Osteoblast (primary cell): Measurements from ENCODE around the gene PRMT2. TPM values are rescaled to one million over a fixed set of nuclear protein-coding genes. Genes with fewer than 3 reads are reported as not detected.

Experiments
- DNase-seq: peaks from one replicate; pipeline ENCODE4 v3.0.0; 2011; ENCODE audit warnings: low spot score, mixed read lengths; ENCODE audit not compliant: insufficient read length; ENCODE audit errors: missing footprints
- H2AFZ ChIP-seq: 2 replicates; pipeline ENCODE4 v1.6.0; 2011; ENCODE audit warnings: mild to moderate bottlenecking, low read length
- H3K27ac ChIP-seq: 2 replicates; pipeline ENCODE4 v1.5.1; 2011; ENCODE audit warnings: mild to moderate bottlenecking, low read depth, low read length, moderate library complexity
- H3K27me3 ChIP-seq: 2 replicates; pipeline ENCODE4 v1.6.0; 2012; ENCODE audit warnings: mild to moderate bottlenecking, control low read depth, inconsistent platforms, low read length, moderate library complexity; ENCODE audit not compliant: insufficient read depth
- H3K36me3 ChIP-seq: 2 replicates; pipeline ENCODE4 v1.5.1; 2011; ENCODE audit warnings: mild to moderate bottlenecking, low read length, control low read depth, moderate library complexity; ENCODE audit not compliant: insufficient read depth
- H3K4me1 ChIP-seq: 2 replicates; pipeline ENCODE4 v1.5.1; 2011; ENCODE audit warnings: mild to moderate bottlenecking, low read length, control low read depth, moderate library complexity; ENCODE audit not compliant: insufficient read depth
- H3K4me2 ChIP-seq: 2 replicates; pipeline ENCODE4 v1.6.0; 2011; ENCODE audit warnings: mild to moderate bottlenecking, low read length; ENCODE audit not compliant: insufficient read depth
- H3K4me3 ChIP-seq: fragments of 200-600 bp; sonication (generic); 3 replicates; pipeline ENCODE4 v1.5.1; 2012; ENCODE audit warnings: mild to moderate bottlenecking, low read length, inconsistent platforms; ENCODE audit not compliant: insufficient read depth
- H3K79me2 ChIP-seq: 2 replicates; pipeline ENCODE4 v1.6.0; 2012; ENCODE audit warnings: mild to moderate bottlenecking, low read length, control low read depth, inconsistent platforms; ENCODE audit not compliant: insufficient read depth
- H3K9me3 ChIP-seq: 2 replicates; pipeline ENCODE4 v1.5.1; 2011; ENCODE audit warnings: low read depth, low read length, control low read depth
- H4K20me1 ChIP-seq: 2 replicates; pipeline ENCODE4 v1.6.0; 2012; ENCODE audit warnings: mild to moderate bottlenecking, low read length, control low read depth; ENCODE audit not compliant: insufficient read depth
- CTCF ChIP-seq: IDR thresholded peaks from 2 replicates; pipeline ENCODE4 v1.5.1; 2011; ENCODE audit warnings: mild to moderate bottlenecking, low read depth, low read length, moderate library complexity; ENCODE audit errors: extremely low read depth
- total RNA-seq: library from RNA; depleted of rRNA; stranded (reverse); fragments of >200 nt; gene quantifications from 2 replicates; pipeline ENCODE4 v1.2.3, GENCODE V29; 2012

PRMT2 gene
- total RNA-seq, 1 donor = 134 TPM

GRCh38 chr21:46618738-46619379 lies 16.6 kb upstream of the PRMT2 start:
- peaks cover 4% of the 10 kb centered on the region for H3K4me1 ChIP-seq
- H2AFZ ChIP-seq = no peak overlapping the region
- no peaks in the 10 kb centered on the region for H3K27me3 ChIP-seq
- peaks cover 7% of the 10 kb centered on the region for H3K9me3 ChIP-seq
- no peaks in the 10 kb centered on the region for H3K79me2 ChIP-seq
- no peak overlapping the region for H3K4me3 ChIP-seq
- no peaks in the 10 kb centered on the region for H4K20me1 ChIP-seq
- H3K27ac ChIP-seq = peak overlapping the region; percentile 70
- H3K36me3 ChIP-seq = no peaks in the 10 kb centered on the region
- no peak for TF ChIP-seq CTCF
- no peak overlapping the region for H3K4me2 ChIP-seq
- DNase-seq = no peak

GRCh38 chr21:46619846-46620245 lies 15.6 kb upstream of the PRMT2 start:
- H3K4me1 ChIP-seq = peaks cover 4% of the 10 kb centered on the region
- no peak overlapping the region for H3K4me3 ChIP-seq
- H3K4me2 ChIP-seq = no peak overlapping the region
- H2AFZ ChIP-seq = no peak overlapping the region
- H3K79me2 ChIP-seq = no peaks in the 10 kb centered on the region
- TF ChIP-seq CTCF = no peak
- H3K27me3 ChIP-seq = no peaks in the 10 kb centered on the region
- no peak for DNase-seq
- peak overlapping the region; percentile 70 for H3K27ac ChIP-seq
- H3K9me3 ChIP-seq = peaks cover 7% of the 10 kb centered on the region
- H3K36me3 ChIP-seq = no peaks in the 10 kb centered on the region
- no peaks in the 10 kb centered on the region for H4K20me1 ChIP-seq

GRCh38 chr21:46620846-46621245 lies 14.6 kb upstream of the PRMT2 start:
- Histone ChIP-seq H3K9me3 (peaks cover 13% of the 10 kb centered on the region), H3K4me3 (no peak overlapping the region), H3K27me3 (no peaks in the 10 kb centered on the region), H3K4me1 (peaks cover 4% of the 10 kb centered on the region), H3K36me3 (no peaks in the 10 kb centered on the region), H4K20me1 (no peaks in the 10 kb centered on the region), H3K27ac (no peak overlapping the region), H3K79me2 (no peaks in the 10 kb centered on the region), H2AFZ (no peak overlapping the region), H3K4me2 (no peak overlapping the region)
- TF ChIP-seq CTCF = no peak
- no peak for DNase-seq

GRCh38 chr21:46621457-46622182 lies 13.9 kb upstream of the PRMT2 start:
- Histone ChIP-seq H3K27ac (no peak overlapping the region), H3K79me2 (no peaks in the 10 kb centered on the region), H3K9me3 (peaks cover 13% of the 10 kb centered on the region), H2AFZ (no peak overlapping the region), H3K27me3 (no peaks in the 10 kb centered on the region), H4K20me1 (no peaks in the 10 kb centered on the region), H3K36me3 (no peaks in the 10 kb centered on the region), H3K4me3 (no peak overlapping the region), H3K4me1 (peaks cover 4% of the 10 kb centered on the region), H3K4me2 (no peak overlapping the region)
- no peak for DNase-seq
- no peak for TF ChIP-seq CTCF
